GM18526 (cell line): ENCODE data around the gene AMOTL2.

Source experiments
- POLR2A ChIP-seq: IDR thresholded peaks from 3 replicates; pipeline ENCODE4 v1.6.1; 2011; ENCODE audit not compliant: insufficient read length; ENCODE audit errors: extremely low read depth

AMOTL2 gene

GRCh38 chr3:134326760-134327593 is 47.3 kb downstream of the AMOTL2 start:
- no peak for TF ChIP-seq POLR2A

DNA sequence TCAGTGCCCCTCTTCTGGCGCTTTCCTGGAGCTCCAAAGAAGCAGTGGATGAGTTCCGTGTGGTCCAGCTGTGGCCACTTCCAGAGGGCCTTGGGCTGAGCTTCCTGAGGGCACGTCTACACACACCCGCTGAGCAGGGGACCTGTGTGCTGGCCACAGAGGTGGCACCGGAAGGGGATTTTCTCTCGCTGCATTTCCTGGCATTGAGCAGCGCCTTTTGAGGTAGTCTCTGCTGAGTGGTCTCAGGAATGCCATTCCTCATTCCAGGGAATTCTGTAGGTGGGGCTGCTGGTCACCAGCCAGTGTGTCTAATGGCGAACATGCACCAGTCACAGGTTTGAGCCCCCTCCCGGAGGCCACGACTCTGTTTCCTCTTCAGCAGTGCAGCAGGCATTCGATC is 48.1 kb downstream of the AMOTL2 start:
- no peak for TF ChIP-seq POLR2A

- TF ChIP-seq POLR2A, result no peak
Measured at GRCh38 chr3:134325706-134326105, 48.5 kb downstream of the AMOTL2 start.

GRCh38 chr3:134325061-134325705 is 49.1 kb downstream of the AMOTL2 start:
- TF ChIP-seq POLR2A, result no peak

GRCh38 chr3:134323966-134324962 is 50.0 kb downstream of the AMOTL2 start:
- no peak for TF ChIP-seq POLR2A

DNA sequence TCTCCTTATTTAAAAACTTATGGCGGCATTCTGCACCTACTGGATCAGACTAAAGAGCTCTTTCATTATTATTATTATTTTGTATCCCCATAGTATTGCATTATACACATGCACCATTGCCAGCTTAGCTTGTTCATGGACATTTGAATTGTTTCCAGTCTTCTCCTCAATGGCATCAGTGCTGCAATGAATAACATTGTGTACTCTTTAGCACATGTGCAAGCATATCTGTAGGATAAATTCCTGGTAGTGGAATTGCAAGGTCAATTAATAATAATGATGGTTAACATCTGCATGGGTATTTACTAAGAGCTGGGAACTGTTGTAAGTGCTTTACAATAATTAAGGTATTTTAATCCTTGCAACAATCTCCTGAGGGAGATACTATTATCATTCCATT is 52.0 kb downstream of the AMOTL2 start:
- no peak for TF ChIP-seq POLR2A

DNA sequence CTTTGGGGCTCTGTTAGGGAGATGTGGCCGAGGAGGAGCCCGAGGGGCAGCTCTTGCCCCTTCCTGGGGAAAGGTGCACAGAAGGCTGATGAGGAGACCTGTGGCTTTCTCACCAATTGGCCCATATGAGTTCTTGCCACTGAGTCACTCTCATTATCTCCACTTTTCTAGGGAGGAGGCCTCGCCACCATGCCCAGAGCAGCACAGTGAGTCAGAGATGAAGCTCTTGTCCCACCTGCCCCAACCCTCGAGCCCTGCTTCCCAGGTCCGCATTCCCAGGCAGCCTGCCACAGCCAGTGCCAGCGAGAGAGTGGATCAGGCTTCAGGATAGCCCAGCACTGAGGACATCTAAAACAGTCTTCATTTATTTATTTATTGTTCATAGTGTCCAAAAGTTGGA is 53.5 kb downstream of the AMOTL2 start:
- no peak for TF ChIP-seq POLR2A

GRCh38 chr3:134319931-134320330 is 54.3 kb downstream of the AMOTL2 start:
- TF ChIP-seq POLR2A, result no peak

- no peak for TF ChIP-seq POLR2A
Measured at GRCh38 chr3:134318166-134318565, 56.1 kb downstream of the AMOTL2 start.

DNA sequence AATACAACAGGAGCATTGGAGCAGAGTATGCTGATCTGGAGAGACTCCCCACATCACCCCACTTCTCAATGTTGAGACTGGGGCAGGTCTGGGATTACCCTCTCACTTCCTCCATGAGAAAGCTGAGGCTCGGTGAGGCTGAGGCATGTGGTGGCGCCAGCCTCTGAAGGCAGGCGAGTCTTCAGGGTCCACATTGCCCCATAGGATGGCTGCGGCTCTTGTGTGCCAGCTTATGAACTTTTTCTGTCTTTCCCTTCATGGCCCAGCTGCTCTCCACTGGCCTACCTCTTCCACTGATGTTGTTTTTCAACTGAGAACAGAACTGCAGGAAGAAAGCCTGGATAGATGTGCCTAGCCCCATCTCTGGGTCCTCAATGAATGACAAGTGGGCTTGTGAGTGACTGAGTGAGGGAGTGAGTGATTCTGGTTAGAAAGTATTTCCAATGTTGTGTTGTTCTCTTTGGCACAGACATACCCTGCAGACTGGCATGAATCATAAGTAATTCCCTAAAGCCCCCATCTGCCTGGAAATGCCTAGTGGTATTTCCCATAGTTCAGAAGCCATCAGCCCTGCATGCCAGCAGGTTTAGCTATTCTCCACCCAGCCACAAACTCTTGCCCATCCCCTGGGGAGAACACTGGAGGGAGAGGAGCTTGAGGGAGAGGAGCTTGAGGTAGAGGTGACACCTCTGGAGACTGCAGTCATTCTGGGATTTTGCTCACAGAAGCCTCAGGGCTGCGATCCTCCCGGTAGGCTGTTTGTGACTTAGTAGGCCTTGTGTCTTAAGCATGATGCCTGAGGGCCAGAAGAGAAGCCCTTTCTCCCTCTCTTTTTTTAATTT is 56.9 kb downstream of the AMOTL2 start:
- no peak for TF ChIP-seq POLR2A

DNA sequence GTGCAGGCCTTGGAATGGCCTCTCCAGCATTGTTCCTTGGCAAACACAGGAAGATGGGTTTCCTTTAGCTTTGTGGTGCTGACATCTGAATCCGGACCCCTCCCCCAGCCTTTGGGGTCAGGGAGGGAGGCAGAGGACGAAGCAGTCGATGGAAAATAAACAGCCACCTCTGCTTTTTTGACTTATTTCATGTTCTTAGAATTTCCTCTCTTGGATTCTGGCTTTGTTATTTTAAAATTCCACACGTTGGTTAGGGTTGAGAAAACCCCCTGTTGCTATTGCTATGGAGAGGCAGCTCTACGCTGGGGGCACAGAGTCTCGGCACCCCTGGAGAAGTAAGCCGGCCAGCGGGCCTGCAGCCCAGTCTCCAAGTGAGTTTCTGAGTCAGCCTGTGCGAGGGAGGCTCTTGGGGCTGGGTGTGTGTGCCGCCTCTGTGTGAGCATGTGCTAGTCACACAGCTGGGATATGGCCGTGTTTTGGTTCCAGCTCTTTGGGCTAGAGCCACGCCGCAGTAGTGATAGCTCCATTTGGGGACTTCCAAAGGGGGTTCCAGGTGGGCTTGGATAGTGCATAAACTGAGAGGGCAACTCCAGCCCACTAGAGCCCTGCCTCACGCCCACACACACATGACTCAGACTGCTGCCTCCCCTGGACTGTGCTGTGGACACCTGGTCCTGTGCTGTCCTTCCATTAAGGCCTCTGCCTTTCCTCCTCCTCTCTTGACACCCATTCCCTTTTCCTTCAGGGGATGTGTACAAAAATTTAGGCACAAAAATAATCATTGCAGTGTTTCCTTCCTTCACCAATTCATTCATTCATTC is 58.8 kb downstream of the AMOTL2 start:
- TF ChIP-seq POLR2A, result no peak

- TF ChIP-seq POLR2A, result no peak
Measured at GRCh38 chr3:134314588-134315285, 59.5 kb downstream of the AMOTL2 start.

GRCh38 chr3:134313847-134314587 is 60.2 kb downstream of the AMOTL2 start:
- no peak for TF ChIP-seq POLR2A
